ENCODE measurements around the gene CRYBG2. TPM values are rescaled to one million over a fixed set of nuclear protein-coding genes. Genes with fewer than 3 reads are reported as not detected.

Gene CRYBG2
- total and polyA plus RNA-seq, 2 of the 13 experiments (the other 11 are each of a cell fraction or from before 2014, with no cell fraction given) = 1.3 to 2.9 TPM

- TF ChIP-seq, protein P1, sequence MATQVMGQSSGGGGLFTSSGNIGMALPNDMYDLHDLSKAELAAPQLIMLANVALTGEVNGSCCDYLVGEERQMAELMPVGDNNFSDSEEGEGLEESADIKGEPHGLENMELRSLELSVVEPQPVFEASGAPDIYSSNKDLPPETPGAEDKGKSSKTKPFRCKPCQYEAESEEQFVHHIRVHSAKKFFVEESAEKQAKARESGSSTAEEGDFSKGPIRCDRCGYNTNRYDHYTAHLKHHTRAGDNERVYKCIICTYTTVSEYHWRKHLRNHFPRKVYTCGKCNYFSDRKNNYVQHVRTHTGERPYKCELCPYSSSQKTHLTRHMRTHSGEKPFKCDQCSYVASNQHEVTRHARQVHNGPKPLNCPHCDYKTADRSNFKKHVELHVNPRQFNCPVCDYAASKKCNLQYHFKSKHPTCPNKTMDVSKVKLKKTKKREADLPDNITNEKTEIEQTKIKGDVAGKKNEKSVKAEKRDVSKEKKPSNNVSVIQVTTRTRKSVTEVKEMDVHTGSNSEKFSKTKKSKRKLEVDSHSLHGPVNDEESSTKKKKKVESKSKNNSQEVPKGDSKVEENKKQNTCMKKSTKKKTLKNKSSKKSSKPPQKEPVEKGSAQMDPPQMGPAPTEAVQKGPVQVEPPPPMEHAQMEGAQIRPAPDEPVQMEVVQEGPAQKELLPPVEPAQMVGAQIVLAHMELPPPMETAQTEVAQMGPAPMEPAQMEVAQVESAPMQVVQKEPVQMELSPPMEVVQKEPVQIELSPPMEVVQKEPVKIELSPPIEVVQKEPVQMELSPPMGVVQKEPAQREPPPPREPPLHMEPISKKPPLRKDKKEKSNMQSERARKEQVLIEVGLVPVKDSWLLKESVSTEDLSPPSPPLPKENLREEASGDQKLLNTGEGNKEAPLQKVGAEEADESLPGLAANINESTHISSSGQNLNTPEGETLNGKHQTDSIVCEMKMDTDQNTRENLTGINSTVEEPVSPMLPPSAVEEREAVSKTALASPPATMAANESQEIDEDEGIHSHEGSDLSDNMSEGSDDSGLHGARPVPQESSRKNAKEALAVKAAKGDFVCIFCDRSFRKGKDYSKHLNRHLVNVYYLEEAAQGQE (IDR thresholded peaks at IDR 0.05; ENCODE audit: borderline replicate concordance in 1 of 2, low read depth in 1 of 2, low read length in 2 of 2) = peak in 1 of 2 experiments; percentile 29; a peak in 1 of 4 replicates
- 0 out of 2 replicates have a peak, but pooled peaks have one; percentile 19 for TF ChIP-seq DNMT1 (CRISPR knock-in tag; IDR thresholded peaks at IDR 0.05)
- peak; percentile 18; the same call in 1 of the 3 replicates for TF ChIP-seq MXI1 (IDR thresholded peaks at IDR 0.05; ENCODE audit: borderline replicate concordance, low read depth, low read length)
- peak; percentile 86 for TF ChIP-seq MED1 (CRISPR knock-in tag; IDR thresholded peaks at IDR 0.05)
These were observed 2.2 kb downstream of the CRYBG2 start (continued) for GRCh38 chr1:26351590-26352337.

DNA sequence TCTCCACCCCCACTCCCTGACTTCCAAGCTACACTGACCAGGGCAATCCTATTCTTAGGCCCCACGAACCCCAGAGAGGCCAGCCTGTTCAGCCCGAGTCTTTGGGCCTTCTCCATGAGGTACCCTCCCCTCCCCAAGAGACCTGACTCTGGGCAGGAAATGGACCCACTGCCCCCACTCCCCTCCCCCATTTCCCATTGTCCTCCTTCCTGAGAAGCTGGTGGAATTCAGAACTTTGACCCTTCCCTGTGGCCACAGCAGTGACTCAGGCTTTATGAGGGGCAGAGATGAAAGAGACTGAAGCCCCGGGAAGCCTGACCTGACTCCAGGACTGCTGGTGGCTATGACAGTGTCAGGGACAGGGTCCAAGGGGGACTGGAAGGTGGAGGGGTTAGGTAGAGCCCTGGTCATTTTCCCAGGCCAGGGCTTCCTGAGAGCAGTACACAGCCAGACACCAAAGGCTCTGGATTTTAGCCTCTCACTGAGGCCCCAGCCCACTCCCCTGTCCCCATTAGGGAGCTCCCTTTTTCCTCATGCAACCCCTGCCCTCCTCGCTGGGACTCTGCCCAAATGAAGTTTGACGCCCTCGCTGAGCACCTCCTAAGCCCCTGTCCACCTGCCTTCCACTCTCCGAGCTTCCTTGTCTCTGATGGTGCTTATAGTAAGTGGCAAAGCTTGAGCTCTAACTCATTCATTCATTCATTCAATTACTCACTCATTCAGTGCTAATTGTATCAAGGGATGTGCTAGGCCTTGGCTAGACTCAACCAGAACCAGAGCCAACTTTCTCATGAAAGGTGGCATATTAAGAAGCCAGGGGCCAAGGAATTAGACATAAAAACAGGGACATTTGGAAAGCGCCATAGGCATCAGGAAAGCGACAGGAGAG, 3.0 kb downstream of the CRYBG2 start:
- CTCF ChIA-PET (ENCODE audit: low intra/inter-chr PET ratio, low total read pairs) = no interaction called here
- DNase-seq (ENCODE audit: low spot score) = peak; percentile 100
- Histone ChIP-seq H3K27ac (ENCODE audit: extremely low read length, insufficient read depth, low read length) (peak overlapping the region; percentile 100), H3K27me3 (ENCODE audit: control insufficient read depth in 1 of 2, insufficient read depth in 2 of 2, low read length in 2 of 2) (no peaks in the 10 kb centered on the region), H4K20me1 (ENCODE audit: insufficient read depth, low read length) (no peaks in the 10 kb centered on the region), H3K9me3 (ENCODE audit: low read length) (no peaks in the 10 kb centered on the region), H3K4me2 (ENCODE audit: low read depth, low read length) (peak overlapping the region; percentile 90), H2AFZ (ENCODE audit: low read length) (no peak overlapping the region), H3K36me3 (replicated peaks in 1 of 2; ENCODE audit: control insufficient read depth in 1 of 2, insufficient read depth in 2 of 2, low read length in 2 of 2) (no peaks in the 10 kb centered on the region), H3K79me2 (ENCODE audit: insufficient read depth, low read length) (peaks cover 5% of the 10 kb centered on the region), H3K4me3 (replicated peaks in 1 of 3; ENCODE audit: insufficient read depth in 1 of 3, low read depth in 2 of 3, low read length in 3 of 3) (peak overlapping the region; percentile 34 to 64 (median 42); a peak in 5 of 6 replicates), H3K9ac (ENCODE audit: insufficient read depth, low read depth, low read length) (peak overlapping the region; percentile 97), H3K4me1 (ENCODE audit: insufficient read depth, low read length) (peaks cover 80% of the 10 kb centered on the region)
- peak; percentile 93 for ATAC-seq
- POLR2A ChIA-PET = interaction anchor here (0.6 to 4.0 kb wide), 20 partner anchors 7 to 264 kb away, joined by 3 to 65 read pairs (median 4); partner anchors contain the start of genes CEP85, DHDDS and SH3BGRL3
- WGBS (ENCODE audit: low lambda C conversion rate) = under 1% methylated on average over 9 of the region's 9 CpGs
- FAIRE-seq = peak; percentile 99
- BruUV-seq (replicated peaks) = TSS peak; percentile 96
- in situ Hi-C loops (cut with HindIII; ENCODE audit: extremely low pct_ligation_motif_present, low pct_unique_long_range_greater_than_20kb) (no loop called here), intact Hi-C loops (cut with micrococcal nuclease; ENCODE audit: unreplicated experiment) (loop anchor here (1.0 to 2.0 kb wide), 2 partner anchors 8 to 44 kb away; partner anchors contain the start of gene UBXN11)
- TF ChIP-seq TBX3 (IDR thresholded peaks at IDR 0.05; ENCODE audit: borderline replicate concordance) (peak; percentile 71; the same call in 1 of the 2 replicates), ZNF121 (CRISPR knock-in tag; IDR thresholded peaks at IDR 0.05) (peak; percentile 64; the same call in 1 of the 2 replicates), BORCS8-MEF2B (CRISPR knock-in tag; IDR thresholded peaks at IDR 0.05) (0 out of 2 replicates have a peak, but pooled peaks have one; percentile 51), MXI1 (IDR thresholded peaks at IDR 0.05; ENCODE audit: borderline replicate concordance, low read depth, low read length) (peak; percentile 49; the same call in 1 of the 3 replicates), TBL1XR1 (IDR thresholded peaks at IDR 0.05; ENCODE audit: borderline replicate concordance, low read length, partially characterized antibody) (peak; percentile 75), NRL (CRISPR knock-in tag; IDR thresholded peaks at IDR 0.05; ENCODE audit: borderline replicate concordance) (peak; percentile 74; the same call in 1 of the 2 replicates), TCF7L2 (IDR thresholded peaks at IDR 0.05; ENCODE audit: low read depth, low read length) (peak; percentile 52; the same call in 1 of the 2 replicates), ZNF644 (CRISPR knock-in tag; IDR thresholded peaks at IDR 0.05; ENCODE audit: low read depth) (0 out of 2 replicates have a peak, but pooled peaks have one; percentile 12), ETV5 (CRISPR knock-in tag; IDR thresholded peaks at IDR 0.05; ENCODE audit: borderline replicate concordance) (peak; percentile 95), ZNF350 (CRISPR knock-in tag; IDR thresholded peaks at IDR 0.05; ENCODE audit: borderline replicate concordance, low read depth) (peak; percentile 91), ZNF605 (CRISPR knock-in tag; IDR thresholded peaks at IDR 0.05) (peak; percentile 73)
- TF ChIP-seq, protein P2, sequence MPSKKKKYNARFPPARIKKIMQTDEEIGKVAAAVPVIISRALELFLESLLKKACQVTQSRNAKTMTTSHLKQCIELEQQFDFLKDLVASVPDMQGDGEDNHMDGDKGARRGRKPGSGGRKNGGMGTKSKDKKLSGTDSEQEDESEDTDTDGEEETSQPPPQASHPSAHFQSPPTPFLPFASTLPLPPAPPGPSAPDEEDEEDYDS (CRISPR knock-in tag; IDR thresholded peaks at IDR 0.05) = peak; percentile 70; the same call in 1 of the 2 replicates
